Right lobe of liver (tissue), 6 donors: ENCODE results near the gene DGKI. TPM values are rescaled to one million over a fixed set of nuclear protein-coding genes. Genes with fewer than 3 reads are reported as not detected.

Experiments
- ATAC-seq, 4 donors: fragments of 200-7000 bp; cut with Tn5 transposase; one replicate each; pipeline ENCODE4 v1.9.1; 2020; ENCODE audit warnings: mild to moderate bottlenecking in 4 of 4, moderate library complexity in 4 of 4
- DNase-seq, 3 donors: peaks; one replicate each; pipeline ENCODE4 v3.0.0-alpha.2; 2020
- H3K27ac ChIP-seq, 3 donors: fragments of 200-600 bp; one replicate each; pipeline ENCODE4 v1.8.0; 2022
- H3K27me3 ChIP-seq, 2 donors: fragments of 200-600 bp; one replicate each; pipeline ENCODE4 v1.8.0; 2022
- H3K36me3 ChIP-seq, 4 donors: fragments of 200-600 bp; sonication (generic) in 1 of 4; one replicate each; pipeline versions ENCODE4 v1.5.1 to v1.8.0; 2017 to 2022; ENCODE audit warnings: control low read depth in 1 of 4
- H3K4me1 ChIP-seq, 4 donors: fragments of 200-600 bp; sonication (generic) in 1 of 4; one replicate each; pipeline versions ENCODE4 v1.5.1 to v1.8.0; 2017 to 2022; ENCODE audit warnings: control low read depth in 1 of 4
- H3K4me3 ChIP-seq, 3 donors: fragments of 200-600 bp; one replicate each; pipeline ENCODE4 v1.8.0; 2022
- H3K9me3 ChIP-seq, 4 donors: fragments of 200-600 bp; sonication (generic) in 1 of 4; one replicate each; pipeline versions ENCODE4 v1.5.1 to v1.8.0; 2017 to 2022; ENCODE audit warnings: control low read depth in 1 of 4
- POLR2A ChIP-seq: fragments of 450-650 bp; IDR thresholded peaks from one replicate; pipeline ENCODE4 v1.6.1; 2017; ENCODE audit warnings: antibody characterized with exemption, mild to moderate bottlenecking
- WGBS: methylation state at CpG from one replicate; pipeline ENCODE4 v1.1.6; 2018; ENCODE audit warnings: low coverage, low lambda C conversion rate; ENCODE audit not compliant: insufficient coverage; ENCODE audit errors: missing lambda C conversion rate; 5-methylcytosine and 5-hydroxymethylcytosine counted together
- intact Hi-C, 2 donors: fragments of 100-400 bp; cut with DNase I; formaldehyde crosslinking; loops; one replicate each; pipeline versions ENCODE4 v1.11.2 to v1.14.1; 2022
- total RNA-seq, 6 experiments: library from RNA; depleted of rRNA in 2 of 6; stranded (reverse); fragments of >200 nt in 2 of 6; fragmentation: NEBNext Ultra II Directional in 3 of 6; extraction: Animal tissue kit (Norgen Biotek cat#: 25700) in 3 of 6; gene quantifications; one replicate each; pipeline versions ENCODE4 v1.1.0 to v1.2.4, GENCODE V29; 2016 to 2023
- TF ChIP-seq, protein P1 (sequence below), 4 donors: fragments of 200-600 bp in 3 of 4; fragments of 450-650 bp in 1 of 4; IDR thresholded peaks; one replicate each; pipeline versions ENCODE4 v1.5.1 to v1.8.0; 2016 to 2022; ENCODE audit warnings: antibody characterized with exemption in 4 of 4, mild to moderate bottlenecking in 2 of 4
- donor health status: DM: no; HTN: yes; CAD: no.
- donor health status: DM: no; HTN: no; CAD: no.
- donor health status: DM: no; HTN: no; CAD: no.
- donor health status: DM: no; HTN: yes; CAD: no.
- donor health status: DM: no; HTN: yes; CAD: no.

The DGKI gene
- total RNA-seq, 6 experiments from 2014 or later = 0.05 to 0.35 (median 0.06) TPM; not detected in 1

- 86% methylated on average over 5 of the region's 5 CpGs for WGBS
- no peaks in the 10 kb centered on the region for H3K9me3 ChIP-seq
- DNase-seq (no peak), ATAC-seq (no peak)
- H3K4me1 ChIP-seq = no peaks in the 10 kb centered on the region
- H3K4me3 ChIP-seq = no peak overlapping the region
- H3K27me3 ChIP-seq = no peaks in the 10 kb centered on the region
- no peak for TF ChIP-seq POLR2A
- no peaks in the 10 kb centered on the region for H3K36me3 ChIP-seq
- H3K27ac ChIP-seq = no peak overlapping the region
- intact Hi-C loops = no loop called here
These were observed 174.9 kb downstream of the DGKI start for GRCh38 chr7:137671920-137672319.

DNA sequence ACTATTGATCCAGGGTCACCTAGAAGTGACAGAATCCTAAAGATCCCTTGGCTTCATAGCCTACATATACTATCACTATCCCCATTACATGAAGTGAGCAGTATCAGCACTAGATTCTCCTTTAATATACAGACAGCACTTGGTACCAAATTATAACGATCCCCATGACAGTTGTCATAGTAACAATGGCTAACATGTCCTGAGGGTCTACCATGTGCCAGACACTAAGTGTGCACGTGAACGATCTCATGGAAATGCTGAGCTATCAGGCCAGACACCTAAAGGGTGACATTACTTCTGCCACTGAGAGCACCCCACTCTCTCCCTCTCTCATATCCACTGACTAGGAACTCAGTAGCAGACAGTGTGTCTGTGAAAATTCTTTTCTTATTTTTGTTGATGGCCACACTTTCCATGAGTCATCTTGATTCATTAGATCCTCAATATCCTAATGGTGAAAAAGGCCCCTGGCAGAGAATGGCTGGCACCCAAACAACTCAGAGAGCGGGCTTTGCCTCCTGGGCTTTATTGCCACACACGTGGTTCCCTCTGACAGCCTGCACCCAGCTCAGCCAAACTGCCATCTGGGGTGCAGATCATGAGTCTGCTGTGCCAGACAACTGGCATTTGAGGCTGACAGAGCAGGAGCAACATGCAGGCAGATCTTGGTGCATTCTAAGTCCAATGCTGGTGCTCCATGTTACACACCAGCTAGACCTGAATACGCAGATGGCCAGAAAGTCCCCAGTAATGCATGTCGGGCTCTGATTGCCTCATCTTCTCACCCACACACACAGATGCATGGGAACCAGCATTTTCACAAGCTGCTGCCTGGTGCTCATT is 176.3 kb downstream of the DGKI start:
- no peak overlapping the region for H3K4me3 ChIP-seq
- ATAC-seq (no peak), DNase-seq (no peak)
- no peak overlapping the region for H3K27ac ChIP-seq
- WGBS = 69% methylated on average over 5 of the region's 7 CpGs
- intact Hi-C loops = no loop called here
- no peak for TF ChIP-seq POLR2A
- TF ChIP-seq, protein P1, sequence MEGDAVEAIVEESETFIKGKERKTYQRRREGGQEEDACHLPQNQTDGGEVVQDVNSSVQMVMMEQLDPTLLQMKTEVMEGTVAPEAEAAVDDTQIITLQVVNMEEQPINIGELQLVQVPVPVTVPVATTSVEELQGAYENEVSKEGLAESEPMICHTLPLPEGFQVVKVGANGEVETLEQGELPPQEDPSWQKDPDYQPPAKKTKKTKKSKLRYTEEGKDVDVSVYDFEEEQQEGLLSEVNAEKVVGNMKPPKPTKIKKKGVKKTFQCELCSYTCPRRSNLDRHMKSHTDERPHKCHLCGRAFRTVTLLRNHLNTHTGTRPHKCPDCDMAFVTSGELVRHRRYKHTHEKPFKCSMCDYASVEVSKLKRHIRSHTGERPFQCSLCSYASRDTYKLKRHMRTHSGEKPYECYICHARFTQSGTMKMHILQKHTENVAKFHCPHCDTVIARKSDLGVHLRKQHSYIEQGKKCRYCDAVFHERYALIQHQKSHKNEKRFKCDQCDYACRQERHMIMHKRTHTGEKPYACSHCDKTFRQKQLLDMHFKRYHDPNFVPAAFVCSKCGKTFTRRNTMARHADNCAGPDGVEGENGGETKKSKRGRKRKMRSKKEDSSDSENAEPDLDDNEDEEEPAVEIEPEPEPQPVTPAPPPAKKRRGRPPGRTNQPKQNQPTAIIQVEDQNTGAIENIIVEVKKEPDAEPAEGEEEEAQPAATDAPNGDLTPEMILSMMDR (IDR thresholded peaks at IDR 0.05) = no peak
- no peaks in the 10 kb centered on the region for H3K4me1 ChIP-seq
- H3K27me3 ChIP-seq = no peaks in the 10 kb centered on the region
- no peaks in the 10 kb centered on the region for H3K9me3 ChIP-seq
- H3K36me3 ChIP-seq = no peaks in the 10 kb centered on the region

GRCh38 chr7:137669706-137670105 is 177.1 kb downstream of the DGKI start:
- intact Hi-C loops = no loop called here
- no peak overlapping the region for H3K4me3 ChIP-seq
- H3K9me3 ChIP-seq = no peaks in the 10 kb centered on the region
- no peaks in the 10 kb centered on the region for H3K36me3 ChIP-seq
- WGBS = 24% methylated on average over 2 of the region's 2 CpGs
- TF ChIP-seq, protein P1 (IDR thresholded peaks at IDR 0.05) = no peak
- no peak for TF ChIP-seq POLR2A
- DNase-seq (no peak), ATAC-seq (no peak)
- no peak overlapping the region for H3K27ac ChIP-seq
- no peaks in the 10 kb centered on the region for H3K4me1 ChIP-seq
- H3K27me3 ChIP-seq = no peaks in the 10 kb centered on the region

DNA sequence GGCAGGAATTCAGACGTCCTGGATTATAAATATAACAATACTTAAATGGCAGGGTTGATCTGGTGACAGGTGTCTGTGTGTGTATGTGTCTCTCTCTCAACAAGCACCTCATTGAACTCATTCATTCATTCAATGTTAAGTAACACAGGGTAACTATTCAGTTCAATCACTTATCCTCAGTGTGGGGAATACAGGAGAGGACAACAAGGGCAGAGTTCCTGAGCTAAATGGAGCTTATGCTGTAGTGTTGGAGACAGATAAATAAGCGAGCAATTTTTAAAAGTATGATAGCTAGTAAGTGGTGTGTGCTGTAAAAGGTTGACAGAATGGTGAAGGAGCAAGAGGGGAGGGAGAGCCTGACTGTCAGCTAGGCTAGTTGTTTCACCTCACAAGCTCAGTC is 178.4 kb downstream of the DGKI start:
- Histone ChIP-seq H3K4me3 (no peak overlapping the region), H3K27me3 (no peaks in the 10 kb centered on the region), H3K4me1 (no peaks in the 10 kb centered on the region), H3K27ac (no peak overlapping the region), H3K9me3 (no peaks in the 10 kb centered on the region), H3K36me3 (no peaks in the 10 kb centered on the region)
- DNase-seq (no peak), ATAC-seq (no peak)
- intact Hi-C loops = no loop called here
- TF ChIP-seq POLR2A = no peak
- TF ChIP-seq, protein P1 (IDR thresholded peaks at IDR 0.05) = no peak
- WGBS = 51% methylated on average over 2 of the region's 2 CpGs

- no peak overlapping the region for H3K4me3 ChIP-seq
- intact Hi-C loops = no loop called here
- TF ChIP-seq, protein P1 (IDR thresholded peaks at IDR 0.05) = no peak
- no peak for TF ChIP-seq POLR2A
- no peaks in the 10 kb centered on the region for H3K4me1 ChIP-seq
- H3K27ac ChIP-seq = no peak overlapping the region
- H3K36me3 ChIP-seq = no peaks in the 10 kb centered on the region
- H3K27me3 ChIP-seq = no peaks in the 10 kb centered on the region
- 52% methylated on average over 5 of the region's 5 CpGs for WGBS
- no peak for DNase-seq
- no peaks in the 10 kb centered on the region for H3K9me3 ChIP-seq
- peak in 1 of 4 donors; percentile 16 for ATAC-seq
These were observed 179.0 kb downstream of the DGKI start for GRCh38 chr7:137667633-137668387.
